ENCODE measurements around the gene PLEK.

The PLEK gene

DNA sequence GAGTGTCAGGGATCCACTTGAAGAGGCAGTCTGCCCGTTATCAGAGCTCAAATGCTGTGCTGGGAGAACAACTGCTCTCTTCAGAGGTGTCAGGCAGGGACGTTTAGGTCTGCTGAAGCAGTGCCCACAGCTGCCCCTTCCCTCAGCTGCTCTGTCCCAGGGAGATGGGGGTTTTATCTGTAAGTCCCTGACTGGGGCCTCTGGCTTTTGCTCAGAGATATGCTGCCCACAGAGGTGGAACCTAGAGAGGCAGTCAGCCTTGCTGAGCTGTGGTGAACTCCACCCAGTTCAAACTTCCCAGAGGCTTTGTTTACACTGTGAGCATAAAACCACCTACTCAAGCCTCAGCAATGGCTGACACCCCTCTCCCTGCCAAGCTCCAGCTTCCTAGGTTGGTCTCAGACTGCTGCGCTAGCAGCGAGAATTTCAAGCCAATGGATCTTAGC lies 38.1 kb downstream of the PLEK start:
- no peaks in the 10 kb centered on the region for H3K36me3 ChIP-seq (ENCODE audit: low read depth)
- no peak for TF ChIP-seq CTCF (IDR thresholded peaks at IDR 0.05; ENCODE audit: poor library complexity, severe bottlenecking)
- ATAC-seq (ENCODE audit: low read depth) (no peak), DNase-seq (ENCODE audit: low spot score) (no peak)
- H3K4me3 ChIP-seq (ENCODE audit: severe bottlenecking), result no peak overlapping the region
- no peak overlapping the region for H3K27ac ChIP-seq (ENCODE audit: poor library complexity, severe bottlenecking)
- no peaks in the 10 kb centered on the region for H3K9me3 ChIP-seq (ENCODE audit: severe bottlenecking)
- H3K4me1 ChIP-seq (ENCODE audit: insufficient read depth, poor library complexity, severe bottlenecking), result no peaks in the 10 kb centered on the region
- H3K27me3 ChIP-seq (ENCODE audit: insufficient read depth, poor library complexity, severe bottlenecking), result no peaks in the 10 kb centered on the region

GRCh38 chr2:68404164-68404563 lies 39.1 kb downstream of the PLEK start:
- ATAC-seq (ENCODE audit: low read depth) (no peak), DNase-seq (ENCODE audit: low spot score) (no peak)
- no peak overlapping the region for H3K4me3 ChIP-seq (ENCODE audit: severe bottlenecking)
- no peaks in the 10 kb centered on the region for H3K27me3 ChIP-seq (ENCODE audit: insufficient read depth, poor library complexity, severe bottlenecking)
- no peaks in the 10 kb centered on the region for H3K36me3 ChIP-seq (ENCODE audit: low read depth)
- TF ChIP-seq CTCF (IDR thresholded peaks at IDR 0.05; ENCODE audit: poor library complexity, severe bottlenecking), result no peak
- no peaks in the 10 kb centered on the region for H3K4me1 ChIP-seq (ENCODE audit: insufficient read depth, poor library complexity, severe bottlenecking)
- no peak overlapping the region for H3K27ac ChIP-seq (ENCODE audit: poor library complexity, severe bottlenecking)
- H3K9me3 ChIP-seq (ENCODE audit: severe bottlenecking), result no peaks in the 10 kb centered on the region

- Histone ChIP-seq H3K27ac (ENCODE audit: poor library complexity, severe bottlenecking) (no peak overlapping the region), H3K4me3 (ENCODE audit: severe bottlenecking) (no peak overlapping the region), H3K4me1 (ENCODE audit: insufficient read depth, poor library complexity, severe bottlenecking) (no peaks in the 10 kb centered on the region), H3K36me3 (ENCODE audit: low read depth) (no peaks in the 10 kb centered on the region), H3K27me3 (ENCODE audit: insufficient read depth, poor library complexity, severe bottlenecking) (no peaks in the 10 kb centered on the region), H3K9me3 (ENCODE audit: severe bottlenecking) (no peaks in the 10 kb centered on the region)
- ATAC-seq (ENCODE audit: low read depth) (no peak), DNase-seq (ENCODE audit: low spot score) (no peak)
- TF ChIP-seq CTCF (IDR thresholded peaks at IDR 0.05; ENCODE audit: poor library complexity, severe bottlenecking), result no peak
Observed at GRCh38 chr2:68404893-68405799, 40.1 kb downstream of the PLEK start.

GRCh38 chr2:68411397-68412126 lies 46.5 kb downstream of the PLEK start:
- DNase-seq (ENCODE audit: low spot score), result no peak
- Histone ChIP-seq H3K27me3 (ENCODE audit: insufficient read depth, poor library complexity, severe bottlenecking) (no peaks in the 10 kb centered on the region), H3K4me1 (ENCODE audit: insufficient read depth, poor library complexity, severe bottlenecking) (no peaks in the 10 kb centered on the region), H3K27ac (ENCODE audit: poor library complexity, severe bottlenecking) (no peak overlapping the region), H3K4me3 (ENCODE audit: severe bottlenecking) (no peak overlapping the region), H3K9me3 (ENCODE audit: severe bottlenecking) (peaks cover 2% of the 10 kb centered on the region), H3K36me3 (ENCODE audit: low read depth) (no peaks in the 10 kb centered on the region)
- TF ChIP-seq CTCF (IDR thresholded peaks at IDR 0.05; ENCODE audit: poor library complexity, severe bottlenecking), result no peak
- ATAC-seq (ENCODE audit: low read depth), result no peak

Measured in RWPE2 (cell line).